BLaER1 treated with 17β-estradiol and CSF1 and Interleukin-3, amounts not matched to agents 10 nM and 100 nM (cell line): Measurements from ENCODE around the gene ACVR1.
"Not testable (repeated sequence)": the region's sequence is repeated elsewhere in the genome, so short reads cannot be mapped to it uniquely, and the experiment has no call there.

ENCODE experiments used
- H3K27ac ChIP-seq, 11 experiments: shearing (Covaris generic); formaldehyde crosslinking; 2 replicates each; pipeline ENCODE4 v1.8.1; 2022
- H3K27me3 ChIP-seq, 11 experiments: shearing (Covaris generic); formaldehyde crosslinking; 2 replicates each; pipeline ENCODE4 v1.8.1; 2022
- H3K36me3 ChIP-seq, 11 experiments: shearing (Covaris generic); formaldehyde crosslinking; 2 replicates each; pipeline ENCODE4 v1.8.1; 2022
- H3K4me1 ChIP-seq, 10 experiments: shearing (Covaris generic); formaldehyde crosslinking; 2 replicates each; pipeline ENCODE4 v1.8.1; 2022
- H3K4me2 ChIP-seq, 11 experiments: shearing (Covaris generic); formaldehyde crosslinking; 2 replicates each; pipeline ENCODE4 v1.8.1; 2022
- H3K4me3 ChIP-seq, 10 experiments: shearing (Covaris generic); formaldehyde crosslinking; 2 replicates each; pipeline ENCODE4 v1.8.1; 2022
- H3K9ac ChIP-seq, 11 experiments: shearing (Covaris generic); formaldehyde crosslinking; 2 replicates each; pipeline ENCODE4 v1.8.1; 2022
- H3K9me3 ChIP-seq, 11 experiments: shearing (Covaris generic); formaldehyde crosslinking; replicated peaks in 1 of 11; 2 replicates each; pipeline ENCODE4 v1.8.1; 2022
- H4K20me1 ChIP-seq, 11 experiments: shearing (Covaris generic); formaldehyde crosslinking; 2 replicates each; pipeline ENCODE4 v1.8.1; 2022
- Cebpa-rat ChIP-seq, 11 experiments: shearing (Covaris generic); IDR thresholded peaks; 2 replicates each; pipeline ENCODE4 v1.8.1; 2022

Gene ACVR1

DNA sequence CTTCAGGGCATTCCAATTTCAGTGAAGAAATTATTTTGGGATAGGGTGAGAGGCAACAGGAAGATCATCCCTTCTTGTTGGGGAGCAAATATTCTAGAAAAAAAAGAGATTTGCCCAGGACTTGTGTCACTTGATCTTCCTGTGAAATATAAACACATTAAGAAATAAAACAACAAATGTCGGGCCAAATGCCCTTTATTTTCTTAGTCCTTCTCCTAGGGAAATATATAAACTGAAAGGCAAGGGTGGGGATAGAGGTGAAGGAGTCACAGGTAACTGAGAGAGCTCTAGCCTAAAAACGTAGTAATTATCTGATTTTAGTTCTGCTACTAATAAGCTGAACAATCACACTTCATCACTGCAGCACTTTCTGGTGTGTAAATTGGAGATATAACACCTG lies 142.9 kb downstream of the ACVR1 start:
- H3K27ac ChIP-seq, result no peak overlapping the region
- H3K4me2 ChIP-seq, result no peak overlapping the region
- H3K4me3 ChIP-seq, result no peak overlapping the region
- TF ChIP-seq Cebpa-rat (IDR thresholded peaks at IDR 0.05), result no peak
- H4K20me1 ChIP-seq, result no peaks in the 10 kb centered on the region
- H3K9ac ChIP-seq, result no peak overlapping the region
- H3K36me3 ChIP-seq, result peaks cover 10 to 86% (median 29%) of the 10 kb centered on the region in 11 experiments; a peak in 20 of 22 replicates
- no peaks in the 10 kb centered on the region for H3K4me1 ChIP-seq
- H3K9me3 ChIP-seq, result peaks cover 0 to 23% (median 4%) of the 10 kb centered on the region in 11 experiments; a peak in 9 of 22 replicates
- H3K27me3 ChIP-seq, result no peaks in the 10 kb centered on the region

DNA sequence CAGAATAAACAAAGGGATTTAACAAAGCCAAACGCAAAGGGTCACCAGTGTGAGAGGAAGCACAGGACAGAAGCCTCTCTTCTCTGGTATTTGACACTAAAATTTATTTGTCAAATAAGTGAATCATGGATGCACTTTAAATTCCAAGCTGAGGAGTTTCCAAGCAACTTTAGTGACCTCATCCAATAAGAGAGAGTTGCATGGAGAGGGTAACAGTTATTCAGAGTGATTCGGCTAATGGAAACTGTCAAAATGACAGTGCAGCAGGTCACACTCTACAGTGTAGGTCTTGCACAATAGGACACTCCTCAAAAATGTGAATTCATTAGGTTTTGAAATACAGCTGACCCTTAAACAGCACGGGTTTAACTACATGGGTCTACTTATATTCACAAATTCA lies 143.5 kb downstream of the ACVR1 start:
- Histone ChIP-seq H3K27me3 (no peaks in the 10 kb centered on the region), H3K27ac (no peak overlapping the region), H3K9ac (no peak overlapping the region), H3K9me3 (peaks cover 0 to 23% (median 4%) of the 10 kb centered on the region in 11 experiments; a peak in 9 of 22 replicates), H3K4me3 (no peak overlapping the region), H3K4me2 (no peak overlapping the region), H3K36me3 (peaks cover 8 to 80% (median 24%) of the 10 kb centered on the region in 11 experiments; a peak in 20 of 22 replicates), H3K4me1 (no peaks in the 10 kb centered on the region), H4K20me1 (no peaks in the 10 kb centered on the region)
- no peak for TF ChIP-seq Cebpa-rat (IDR thresholded peaks at IDR 0.05)

GRCh38 chr2:157727693-157728092 lies 148.4 kb downstream of the ACVR1 start:
- Histone ChIP-seq H3K27me3 (no peaks in the 10 kb centered on the region), H3K4me3 (no peak overlapping the region), H4K20me1 (no peaks in the 10 kb centered on the region), H3K4me1 (peaks cover 0 to 14% (median 0%) of the 10 kb centered on the region in 10 experiments; a peak in 6 of 20 replicates), H3K4me2 (no peak overlapping the region), H3K9ac (no peak overlapping the region), H3K36me3 (peaks cover 0 to 49% (median 3%) of the 10 kb centered on the region in 11 experiments; a peak in 6 of 22 replicates), H3K27ac (no peak overlapping the region), H3K9me3 (peaks cover 10 to 40% (median 23%) of the 10 kb centered on the region in 11 experiments)
- no peak for TF ChIP-seq Cebpa-rat (IDR thresholded peaks at IDR 0.05)

GRCh38 chr2:157726946-157727345 lies 149.2 kb downstream of the ACVR1 start:
- H3K36me3 ChIP-seq, result peaks cover 0 to 45% (median 3%) of the 10 kb centered on the region in 11 experiments; a peak in 6 of 22 replicates
- no peaks in the 10 kb centered on the region for H3K27me3 ChIP-seq
- H3K4me3 ChIP-seq, result no peak overlapping the region

DNA sequence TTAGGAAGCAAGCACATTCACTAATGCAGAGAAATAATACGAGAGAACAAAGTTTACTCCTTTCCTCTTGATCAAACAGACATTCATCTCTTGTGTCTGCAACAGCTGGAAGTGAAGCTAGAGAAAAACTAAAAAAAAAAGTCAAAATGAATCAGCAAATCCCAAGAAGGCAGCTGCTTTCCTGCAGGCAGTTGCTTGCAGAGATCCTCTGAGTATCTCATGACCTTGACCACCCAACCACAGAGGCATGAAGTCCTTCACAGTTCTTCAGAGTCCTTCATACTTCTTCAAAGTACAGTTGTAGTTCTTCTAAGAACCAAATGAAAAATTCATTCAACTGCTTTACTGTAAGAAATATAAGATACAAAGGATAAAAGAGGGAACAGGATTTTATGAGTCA lies 150.3 kb downstream of the ACVR1 start:
- H3K27ac ChIP-seq, result no peak overlapping the region

More at GRCh38 chr2:157726946-157727345, 149.2 kb downstream of the ACVR1 start:
- H3K9me3 ChIP-seq, result peaks cover 14 to 47% (median 30%) of the 10 kb centered on the region in 11 experiments
- H4K20me1 ChIP-seq, result no peaks in the 10 kb centered on the region
- no peak for TF ChIP-seq Cebpa-rat (IDR thresholded peaks at IDR 0.05)
- no peak overlapping the region for H3K9ac ChIP-seq
- H3K4me2 ChIP-seq, result no peak overlapping the region
- H3K4me1 ChIP-seq, result peaks cover 0 to 14% (median 0%) of the 10 kb centered on the region in 10 experiments; a peak in 6 of 20 replicates
- no peak overlapping the region for H3K27ac ChIP-seq

DNA sequence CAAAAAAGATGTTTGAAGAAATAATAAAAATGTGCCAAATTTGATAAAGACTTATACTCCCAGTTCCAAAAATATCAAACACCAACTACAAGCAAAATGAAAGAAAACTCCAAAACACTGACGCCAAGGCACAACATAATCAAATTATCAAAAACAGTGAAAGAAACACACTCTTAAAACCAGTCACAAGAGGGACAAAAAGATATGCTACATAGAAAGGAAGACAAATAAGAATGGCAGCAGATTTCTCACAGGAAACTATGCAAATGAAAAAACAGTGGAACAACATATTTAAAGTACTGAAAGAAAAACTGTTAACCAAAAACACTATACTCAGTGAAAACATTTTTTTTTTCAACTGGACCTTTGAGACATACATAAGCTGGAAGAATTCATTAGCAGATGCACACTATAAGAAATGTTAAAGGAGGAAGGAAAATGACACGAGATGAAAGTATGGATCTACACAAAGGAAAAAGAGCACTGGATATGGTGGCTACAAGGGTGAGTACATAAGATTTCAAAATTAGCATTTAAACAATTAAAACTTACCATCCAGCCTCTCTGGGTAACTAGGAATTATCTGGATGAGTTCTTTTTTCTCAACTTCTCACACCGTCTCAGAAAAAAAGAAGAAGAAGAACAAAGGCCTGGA lies 153.4 kb downstream of the ACVR1 start:
- TF ChIP-seq Cebpa-rat (IDR thresholded peaks at IDR 0.05), result no peak
- Histone ChIP-seq H3K27me3 (no peaks in the 10 kb centered on the region), H3K36me3 (peaks cover 0 to 27% (median 3%) of the 10 kb centered on the region in 11 experiments; a peak in 6 of 22 replicates), H4K20me1 (no peaks in the 10 kb centered on the region), H3K9ac (no peak overlapping the region), H3K4me1 (peaks cover 0 to 14% (median 0%) of the 10 kb centered on the region in 10 experiments; a peak in 6 of 20 replicates), H3K27ac (no peak overlapping the region), H3K4me3 (no peak overlapping the region), H3K4me2 (no peak overlapping the region), H3K9me3 (peaks cover 30 to 49% (median 42%) of the 10 kb centered on the region in 11 experiments)

More for the DNA sequence above, 150.3 kb downstream of the ACVR1 start:
- no peaks in the 10 kb centered on the region for H4K20me1 ChIP-seq
- no peak overlapping the region for H3K9ac ChIP-seq
- peaks cover 0 to 42% (median 3%) of the 10 kb centered on the region in 11 experiments; a peak in 6 of 22 replicates for H3K36me3 ChIP-seq
- H3K4me2 ChIP-seq, result peak overlapping the region in 1 of 11 experiments; percentile 38; a peak in 2 of 22 replicates
- H3K27me3 ChIP-seq, result no peaks in the 10 kb centered on the region
- no peak for TF ChIP-seq Cebpa-rat (IDR thresholded peaks at IDR 0.05)
- H3K4me3 ChIP-seq, result no peak overlapping the region
- H3K4me1 ChIP-seq, result peaks cover 0 to 14% (median 0%) of the 10 kb centered on the region in 10 experiments; a peak in 6 of 20 replicates
- H3K9me3 ChIP-seq, result peaks cover 24 to 53% (median 38%) of the 10 kb centered on the region in 11 experiments

- Histone ChIP-seq H3K36me3 (peaks cover 0 to 30% (median 3%) of the 10 kb centered on the region in 11 experiments; a peak in 7 of 22 replicates), H3K4me3 (no peak overlapping the region), H3K27ac (no peak overlapping the region), H3K9me3 (peaks cover 30 to 49% (median 42%) of the 10 kb centered on the region in 11 experiments), H4K20me1 (no peaks in the 10 kb centered on the region), H3K4me1 (peaks cover 0 to 2% (median 0%) of the 10 kb centered on the region in 10 experiments; a peak in 5 of 20 replicates), H3K4me2 (no peak overlapping the region), H3K9ac (no peak overlapping the region), H3K27me3 (no peaks in the 10 kb centered on the region)
- TF ChIP-seq Cebpa-rat (IDR thresholded peaks at IDR 0.05), result no peak
These were observed 155.6 kb downstream of the ACVR1 start for GRCh38 chr2:157720504-157720903.

GRCh38 chr2:157704653-157705052 lies 171.5 kb downstream of the ACVR1 start:
- not testable (repeated sequence) for H3K27me3 ChIP-seq, H3K4me3 ChIP-seq, H3K9ac ChIP-seq, H4K20me1 ChIP-seq, H3K36me3 ChIP-seq, H3K4me2 ChIP-seq, H3K27ac ChIP-seq, H3K4me1 ChIP-seq
- H3K9me3 ChIP-seq, result peaks cover 4 to 29% (median 12%) of the 10 kb centered on the region in 11 experiments; a peak in 17 of 22 replicates

DNA sequence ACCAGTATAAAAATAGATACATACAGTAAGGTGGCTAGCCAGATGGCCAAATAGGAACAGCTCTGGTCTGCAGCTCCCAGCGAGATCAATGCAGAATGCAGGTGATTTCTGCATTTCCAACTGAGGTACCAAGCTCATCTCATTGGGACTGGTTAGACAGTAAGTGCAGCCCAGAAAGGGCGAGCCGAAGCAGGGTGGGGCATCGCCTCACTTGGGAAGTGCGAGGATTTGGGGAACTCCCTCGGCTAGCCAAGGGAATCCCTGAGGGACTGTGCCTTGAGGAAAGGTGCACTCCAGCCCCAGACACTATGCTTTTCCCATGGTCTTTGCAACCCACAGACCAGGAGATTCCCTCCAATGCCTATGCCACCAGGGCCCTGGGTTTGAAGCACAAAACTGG lies 172.0 kb downstream of the ACVR1 start:
- not testable (repeated sequence) for H3K4me2 ChIP-seq, H3K4me3 ChIP-seq, H3K27me3 ChIP-seq, H3K4me1 ChIP-seq, H3K36me3 ChIP-seq, H3K27ac ChIP-seq, H3K9ac ChIP-seq, H4K20me1 ChIP-seq
- H3K9me3 ChIP-seq, result peaks cover 4 to 34% (median 16%) of the 10 kb centered on the region in 11 experiments; a peak in 18 of 22 replicates
